Esophagus squamous epithelium (tissue), 5 donors: ENCODE measurements around the gene PON2. TPM values are rescaled to one million over a fixed set of nuclear protein-coding genes. Genes with fewer than 3 reads are reported as not detected.

ENCODE experiments used
- DNase-seq: peaks from one replicate; lab custom pipeline; 2025; lab: John Stamatoyannopoulos, UW
- H3K27ac ChIP-seq, 4 donors: fragments of 200-600 bp; sonication (generic); one replicate each; pipeline ENCODE4 v1.5.1; 2016 to 2019; ENCODE audit warnings: mild to moderate bottlenecking in 1 of 4
- H3K27me3 ChIP-seq, 4 donors: fragments of 200-600 bp; sonication (generic); 1 replicate in 3 of 4; 2 replicates in 1 of 4; pipeline versions ENCODE4 v1.5.1 to v1.6.0; 2017 to 2021; ENCODE audit warnings: antibody characterized with exemption in 1 of 4
- H3K36me3 ChIP-seq, 3 donors: fragments of 200-600 bp; sonication (generic); one replicate each; pipeline ENCODE4 v1.5.1; 2016 to 2019
- H3K4me1 ChIP-seq, 3 donors: fragments of 200-600 bp; sonication (generic); one replicate each; pipeline ENCODE4 v1.5.1; 2017 to 2019
- H3K4me3 ChIP-seq, 4 donors: fragments of 200-600 bp; sonication (generic); 1 replicate in 3 of 4; 2 replicates in 1 of 4; pipeline ENCODE4 v1.5.1; 2016 to 2019; ENCODE audit warnings: mild to moderate bottlenecking in 2 of 4, moderate library complexity in 1 of 4
- H3K9me3 ChIP-seq, 3 donors: fragments of 200-600 bp; sonication (generic); one replicate each; pipeline ENCODE4 v1.5.1; 2016 to 2019
- POLR2A ChIP-seq, 4 donors: fragments of 450-650 bp; IDR thresholded peaks; one replicate each; pipeline ENCODE4 v1.6.1; 2017; ENCODE audit warnings: antibody characterized with exemption in 4 of 4, mild to moderate bottlenecking in 4 of 4, moderate library complexity in 3 of 4
- WGBS, 2 donors: methylation state at CpG; one replicate each; pipeline ENCODE4 v1.1.5; 2018; 5-methylcytosine and 5-hydroxymethylcytosine counted together
- intact Hi-C: fragments of 100-400 bp; cut with DNase I; formaldehyde crosslinking; loops from one replicate; pipeline ENCODE4 v1.15.0; 2022
- total RNA-seq, 4 donors: library from RNA; depleted of rRNA; stranded (reverse); fragments of >200 nt; gene quantifications; one replicate each; pipeline ENCODE4 v1.1.0, GENCODE V29; 2016
- TF ChIP-seq, protein P1 (sequence below), 6 experiments: fragments of 450-650 bp in 4 of 6; fragments of 200-600 bp in 2 of 6; sonication (generic) in 2 of 6; IDR thresholded peaks; one replicate each; pipeline ENCODE4 v1.5.1; 2016 to 2019; ENCODE audit warnings: antibody characterized with exemption in 6 of 6, mild to moderate bottlenecking in 4 of 6, moderate library complexity in 4 of 6
- donor health status: DM: yes; HTN: yes; CAD: no.

PON2 gene
- total RNA-seq, 4 donors from 2014 or later = 28.0 to 70.9 (median 52.3) TPM

DNA sequence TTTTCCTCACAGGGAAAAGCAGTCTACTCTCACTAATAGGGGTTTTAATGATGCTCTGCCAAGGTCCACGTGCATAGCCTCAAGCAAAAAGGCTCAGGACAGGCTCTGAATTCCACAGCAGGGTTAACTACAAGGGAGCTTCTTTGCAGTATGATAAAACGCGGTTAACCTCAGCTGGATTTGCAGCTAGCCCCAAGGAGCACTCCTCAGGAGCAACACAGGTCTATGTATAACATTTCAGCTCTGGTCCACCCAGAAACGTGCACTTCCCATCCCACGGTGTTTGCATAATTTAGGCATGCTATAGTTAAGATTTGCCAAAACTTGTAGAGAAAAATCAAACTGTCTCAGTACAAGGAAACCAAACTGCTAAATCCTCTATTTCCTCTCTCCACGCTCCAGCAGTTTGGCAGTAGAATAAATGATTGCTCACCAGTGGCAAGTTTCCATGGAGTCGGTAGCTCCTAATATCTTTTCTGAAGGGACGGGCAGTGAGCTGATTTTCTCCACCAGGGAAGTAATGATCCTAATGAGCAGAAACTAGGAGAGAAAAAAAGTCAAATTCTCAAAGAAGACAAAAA, 37.8 kb upstream of the PON2 start:
- no peak overlapping the region for H3K4me3 ChIP-seq
- no peaks in the 10 kb centered on the region for H3K36me3 ChIP-seq
- no peak for DNase-seq
- 18 to 38% methylated on average over 8 of the region's 8 CpGs for WGBS, 2 donors
- no peak for TF ChIP-seq POLR2A (IDR thresholded peaks at IDR 0.05)
- TF ChIP-seq, protein P1, sequence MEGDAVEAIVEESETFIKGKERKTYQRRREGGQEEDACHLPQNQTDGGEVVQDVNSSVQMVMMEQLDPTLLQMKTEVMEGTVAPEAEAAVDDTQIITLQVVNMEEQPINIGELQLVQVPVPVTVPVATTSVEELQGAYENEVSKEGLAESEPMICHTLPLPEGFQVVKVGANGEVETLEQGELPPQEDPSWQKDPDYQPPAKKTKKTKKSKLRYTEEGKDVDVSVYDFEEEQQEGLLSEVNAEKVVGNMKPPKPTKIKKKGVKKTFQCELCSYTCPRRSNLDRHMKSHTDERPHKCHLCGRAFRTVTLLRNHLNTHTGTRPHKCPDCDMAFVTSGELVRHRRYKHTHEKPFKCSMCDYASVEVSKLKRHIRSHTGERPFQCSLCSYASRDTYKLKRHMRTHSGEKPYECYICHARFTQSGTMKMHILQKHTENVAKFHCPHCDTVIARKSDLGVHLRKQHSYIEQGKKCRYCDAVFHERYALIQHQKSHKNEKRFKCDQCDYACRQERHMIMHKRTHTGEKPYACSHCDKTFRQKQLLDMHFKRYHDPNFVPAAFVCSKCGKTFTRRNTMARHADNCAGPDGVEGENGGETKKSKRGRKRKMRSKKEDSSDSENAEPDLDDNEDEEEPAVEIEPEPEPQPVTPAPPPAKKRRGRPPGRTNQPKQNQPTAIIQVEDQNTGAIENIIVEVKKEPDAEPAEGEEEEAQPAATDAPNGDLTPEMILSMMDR (IDR thresholded peaks at IDR 0.05) = no peak
- H3K27me3 ChIP-seq = peaks cover 0 to 4% (median 0%) of the 10 kb centered on the region in 4 donors
- H3K27ac ChIP-seq = no peak overlapping the region
- H3K9me3 ChIP-seq = no peaks in the 10 kb centered on the region
- intact Hi-C loops = no loop called here
- H3K4me1 ChIP-seq = peaks cover 0 to 15% (median 9%) of the 10 kb centered on the region in 3 donors

DNA sequence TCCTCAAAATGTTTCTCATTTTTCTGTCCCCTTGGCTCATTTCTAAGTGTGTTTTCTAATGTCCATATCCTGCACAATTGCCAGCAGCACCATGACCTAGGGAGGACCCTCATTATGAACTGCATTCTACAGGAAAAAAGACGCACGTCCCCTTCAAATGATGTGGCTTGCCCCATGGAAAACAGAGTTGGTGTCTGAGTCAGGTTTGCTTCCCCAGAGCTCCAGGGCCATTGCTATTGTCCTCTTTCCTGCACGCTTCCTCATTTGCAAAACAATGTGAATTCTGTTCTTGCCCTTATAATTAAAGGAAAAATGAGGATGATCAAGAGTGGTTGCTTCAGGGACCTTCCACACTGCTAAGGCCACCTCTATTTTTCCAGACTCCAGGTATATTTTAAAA, 36.2 kb upstream of the PON2 start:
- H3K9me3 ChIP-seq = no peaks in the 10 kb centered on the region
- peaks cover 0 to 15% (median 9%) of the 10 kb centered on the region in 3 donors for H3K4me1 ChIP-seq
- TF ChIP-seq, protein P1 (IDR thresholded peaks at IDR 0.05) = no peak
- no peak for TF ChIP-seq POLR2A (IDR thresholded peaks at IDR 0.05)
- 78 to 79% methylated on average over 3 of the region's 3 CpGs for WGBS, 2 donors
- DNase-seq = no peak
- intact Hi-C loops = no loop called here
- no peak overlapping the region for H3K27ac ChIP-seq
- no peak overlapping the region for H3K4me3 ChIP-seq
- peaks cover 0 to 3% (median 0%) of the 10 kb centered on the region in 4 donors for H3K27me3 ChIP-seq
- H3K36me3 ChIP-seq = no peaks in the 10 kb centered on the region

DNA sequence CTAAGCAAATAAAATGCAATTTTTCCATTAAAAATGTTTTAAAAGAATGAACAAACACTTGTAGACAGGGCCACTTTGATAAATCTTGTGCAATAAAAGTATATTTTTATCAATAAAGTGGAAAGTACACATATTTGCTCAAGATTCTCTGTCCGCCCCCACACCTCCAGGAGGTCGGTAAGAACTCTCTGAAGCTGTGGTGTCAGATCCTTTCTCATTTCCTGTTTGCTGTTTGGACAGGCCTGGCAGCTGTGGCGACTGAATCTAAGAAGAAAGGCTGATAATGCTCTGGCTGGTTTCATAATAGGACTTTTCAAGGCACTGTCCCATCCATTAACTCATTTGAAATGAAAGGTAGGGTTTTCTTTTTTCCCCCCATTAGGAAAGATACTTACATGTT, 35.6 kb upstream of the PON2 start:
- intact Hi-C loops = no loop called here
- Histone ChIP-seq H3K27ac (no peak overlapping the region), H3K36me3 (no peaks in the 10 kb centered on the region), H3K4me1 (peaks cover 0 to 15% (median 9%) of the 10 kb centered on the region in 3 donors), H3K9me3 (no peaks in the 10 kb centered on the region), H3K27me3 (peaks cover 0 to 3% (median 0%) of the 10 kb centered on the region in 4 donors), H3K4me3 (no peak overlapping the region)
- no peak for DNase-seq
- no peak for TF ChIP-seq POLR2A (IDR thresholded peaks at IDR 0.05)
- TF ChIP-seq, protein P1 (IDR thresholded peaks at IDR 0.05) = no peak
- WGBS, 2 donors = 12 to 14% methylated on average over 3 of the region's 3 CpGs

DNA sequence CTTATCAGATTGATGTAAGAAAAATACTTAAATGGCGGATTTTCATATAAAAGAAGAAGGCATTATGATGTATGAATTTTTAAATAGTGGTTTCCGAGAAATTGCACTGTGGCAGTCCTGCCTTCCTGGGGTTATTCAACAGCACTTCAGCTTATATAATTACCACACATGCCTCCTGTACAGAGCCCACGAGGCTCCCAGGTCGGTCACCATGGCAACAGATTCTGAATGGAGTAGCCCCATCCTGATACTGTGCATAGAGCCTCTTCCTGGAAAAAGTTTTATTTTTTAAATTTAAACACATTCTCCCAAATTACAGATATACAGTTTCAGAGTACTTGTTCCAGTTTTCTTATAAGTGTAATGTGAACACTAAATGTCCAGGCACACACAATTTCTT, 35.0 kb upstream of the PON2 start:
- H3K27ac ChIP-seq = no peak overlapping the region
- DNase-seq = no peak
- H3K27me3 ChIP-seq = peaks cover 0 to 3% (median 0%) of the 10 kb centered on the region in 4 donors
- H3K4me3 ChIP-seq = no peak overlapping the region
- no peaks in the 10 kb centered on the region for H3K9me3 ChIP-seq
- TF ChIP-seq, protein P1 (IDR thresholded peaks at IDR 0.05) = no peak
- TF ChIP-seq POLR2A (IDR thresholded peaks at IDR 0.05) = no peak
- peaks cover 0 to 15% (median 9%) of the 10 kb centered on the region in 3 donors for H3K4me1 ChIP-seq
- WGBS, 2 donors = 64 to 74% methylated on average over 4 of the region's 4 CpGs
- H3K36me3 ChIP-seq = no peaks in the 10 kb centered on the region
- intact Hi-C loops = no loop called here

DNA sequence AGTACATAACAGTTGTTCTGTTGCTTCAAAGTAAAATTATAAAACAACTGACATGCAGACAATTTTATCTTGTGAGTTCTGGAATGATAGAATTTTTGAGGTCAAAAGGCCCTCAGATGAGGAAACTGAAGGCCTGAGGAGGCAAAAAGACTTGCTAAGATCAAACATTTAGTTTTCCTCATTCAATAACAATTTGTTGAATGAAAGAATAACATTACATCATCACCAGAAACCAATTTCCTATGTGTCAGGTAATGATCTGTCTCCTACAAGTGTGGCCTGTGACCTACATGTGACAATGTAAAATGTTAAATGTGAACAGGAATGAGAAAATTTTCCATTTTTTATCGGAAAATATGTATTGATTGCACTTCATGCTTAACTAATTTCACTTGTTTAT, 34.4 kb upstream of the PON2 start:
- Histone ChIP-seq H3K4me1 (peaks cover 0 to 15% (median 9%) of the 10 kb centered on the region in 3 donors), H3K9me3 (no peaks in the 10 kb centered on the region), H3K4me3 (no peak overlapping the region), H3K36me3 (no peaks in the 10 kb centered on the region), H3K27me3 (peaks cover 0 to 3% (median 0%) of the 10 kb centered on the region in 4 donors), H3K27ac (no peak overlapping the region)
- no peak for TF ChIP-seq POLR2A (IDR thresholded peaks at IDR 0.05)
- TF ChIP-seq, protein P1 (IDR thresholded peaks at IDR 0.05) = no peak
- WGBS, 2 donors = 89 to 95% methylated on average over 1 of the region's 1 CpG
- DNase-seq = no peak
- intact Hi-C loops = no loop called here
